ENCODE data around the gene RELL2.

Gene RELL2

GRCh38 chr5:141686648-141687416, 50.0 kb downstream of the RELL2 start:
- no peak overlapping the region for H3K4me2 ChIP-seq
- no peak overlapping the region for H3K9ac ChIP-seq
- peaks cover 4% of the 10 kb centered on the region; the same call in 1 of the 2 replicates for H3K27me3 ChIP-seq (ENCODE audit: insufficient read depth, low read depth)
- no peaks in the 10 kb centered on the region for H3K79me2 ChIP-seq (ENCODE audit: insufficient read depth, low read depth)
- H3K36me3 ChIP-seq (ENCODE audit: insufficient read depth), result no peaks in the 10 kb centered on the region
- H4K20me1 ChIP-seq (ENCODE audit: insufficient read depth), result no peaks in the 10 kb centered on the region
- H3K4me1 ChIP-seq (ENCODE audit: low read depth, poor library complexity, severe bottlenecking), result no peaks in the 10 kb centered on the region
- no peak overlapping the region for H3K4me3 ChIP-seq (IDR thresholded peaks at IDR 0.05; ENCODE audit: insufficient read depth, low read depth, low read length)
- TF ChIP-seq CTCF (conservative IDR thresholded peaks at IDR 0.05; ENCODE audit: low read depth, low read length), result no peak
- H2AFZ ChIP-seq (ENCODE audit: low read depth), result no peak overlapping the region
- no peak overlapping the region for H3K27ac ChIP-seq

All from KMS-11 (cell line).